GM19351 (cell line): ENCODE measurements around the gene MGAT4C.
"Not testable (repeated sequence)": the region's sequence is repeated elsewhere in the genome, so short reads cannot be mapped to it uniquely, and the experiment has no call there.

Source experiments
- ATAC-seq: cut with Tn5 transposase; IDR thresholded peaks from one replicate; pipeline ENCODE4 v1.9.1; 2021; ENCODE audit warnings: mild to moderate bottlenecking, moderate library complexity; ENCODE audit not compliant: unreplicated experiment

Gene MGAT4C

DNA sequence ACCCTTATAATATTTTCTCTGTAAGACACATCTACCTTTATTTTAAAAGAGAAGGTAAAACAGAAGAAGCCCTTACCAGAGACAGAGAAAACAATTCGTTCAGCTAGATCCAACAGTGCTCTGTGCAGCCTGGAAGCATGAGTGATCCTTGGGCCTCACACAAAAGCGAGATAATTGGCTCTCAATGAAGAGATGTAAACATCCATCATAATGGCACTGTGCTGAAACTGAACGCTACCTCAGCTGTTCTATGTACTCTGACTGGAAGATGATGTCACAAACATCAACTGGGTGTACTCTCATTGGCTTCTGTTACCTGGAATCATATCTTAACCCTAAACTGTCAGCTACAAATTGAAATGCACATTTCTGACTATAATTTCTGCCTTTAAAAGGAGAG lies at the start of gene MGAT4C:
TSS of gene MGAT4C (minus strand) at position 229 of the 400 bp plus-strand sequence.
- ATAC-seq = no peak

DNA sequence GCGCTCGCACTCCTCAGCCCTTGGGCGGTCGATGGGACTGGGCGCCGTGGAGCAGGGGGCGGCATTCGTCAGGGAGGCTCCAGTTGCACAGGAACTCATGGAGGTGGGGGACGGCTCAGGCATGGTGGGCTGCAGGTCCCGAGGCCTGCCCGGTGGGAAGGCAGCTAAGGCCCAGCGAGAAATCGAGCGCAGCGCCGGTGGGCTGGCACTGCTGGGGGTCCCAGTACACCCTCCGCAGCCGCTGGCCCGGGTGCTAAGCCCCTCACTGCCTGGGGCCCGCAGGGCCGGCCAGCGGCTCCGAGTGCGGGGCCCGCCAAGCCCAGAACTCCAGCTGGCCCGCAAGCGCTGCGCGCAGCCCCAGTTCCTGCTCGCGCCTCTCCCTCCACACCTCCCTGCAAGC lies 40.2 kb upstream of the MGAT4C start:
- ATAC-seq = not testable (repeated sequence)

DNA sequence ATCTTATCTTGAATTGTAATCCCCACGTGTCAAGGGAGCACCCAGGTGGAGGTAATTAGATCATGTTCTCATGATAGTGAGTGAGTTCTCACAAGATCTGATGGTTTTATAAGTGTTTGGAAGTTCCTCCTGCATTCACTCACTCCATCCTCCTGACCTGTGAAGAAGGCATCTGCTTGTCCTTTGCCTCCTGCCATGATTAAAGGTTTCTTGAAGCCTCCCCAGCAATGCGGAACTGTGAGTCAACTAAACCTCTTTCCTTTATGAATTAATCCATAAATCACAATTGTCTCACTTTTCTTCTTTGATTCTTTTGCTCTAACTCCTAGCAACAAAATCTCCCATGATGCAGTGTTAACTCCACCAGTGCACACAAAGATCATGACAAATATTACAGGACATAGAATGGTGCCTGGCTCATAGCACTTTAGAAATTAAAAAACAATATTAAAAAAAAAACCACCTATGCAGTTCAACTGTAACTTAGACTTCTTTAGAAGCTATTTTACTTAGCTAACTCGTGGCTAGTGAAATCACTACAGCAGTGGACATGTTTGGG lies 37.6 kb upstream of the MGAT4C start:
- no peak for ATAC-seq

DNA sequence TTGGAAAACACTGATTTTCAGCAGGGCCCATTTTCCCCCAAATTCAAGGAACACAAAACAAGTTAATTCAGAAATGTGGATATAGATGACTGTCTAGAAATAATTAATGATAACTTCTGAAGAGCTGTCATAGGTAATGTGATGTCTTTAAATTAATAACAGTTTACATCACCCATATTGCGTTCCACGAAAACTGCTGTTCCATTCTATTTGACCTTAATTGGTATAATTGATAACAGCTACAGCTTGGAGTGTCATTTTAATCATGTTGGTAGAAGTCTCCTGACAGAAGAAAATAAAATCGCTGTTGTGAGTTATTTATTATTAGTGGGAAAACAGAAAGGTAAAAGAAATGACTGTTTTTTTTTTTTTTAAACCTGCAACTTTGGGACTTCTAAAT lies 36.3 kb upstream of the MGAT4C start:
- ATAC-seq = no peak

DNA sequence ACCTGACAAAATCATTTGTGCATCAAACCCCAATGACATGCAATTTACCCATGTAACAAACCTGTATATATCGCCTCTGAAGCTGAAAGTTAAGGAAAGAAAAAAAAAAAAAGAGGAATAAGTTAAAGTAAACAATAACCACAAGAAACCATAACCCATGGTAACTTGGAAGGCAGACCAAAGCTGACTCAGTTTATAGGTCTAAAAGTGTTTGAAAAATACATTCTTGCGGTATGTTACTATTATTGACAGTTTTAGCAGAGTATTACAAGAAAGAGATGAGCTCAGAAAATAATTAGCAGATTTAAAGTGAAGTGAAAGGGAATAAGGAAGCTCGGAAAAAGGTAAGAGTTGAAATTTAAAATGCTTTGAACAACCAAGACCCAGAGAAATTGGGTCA lies 34.4 kb upstream of the MGAT4C start:
- ATAC-seq = no peak

DNA sequence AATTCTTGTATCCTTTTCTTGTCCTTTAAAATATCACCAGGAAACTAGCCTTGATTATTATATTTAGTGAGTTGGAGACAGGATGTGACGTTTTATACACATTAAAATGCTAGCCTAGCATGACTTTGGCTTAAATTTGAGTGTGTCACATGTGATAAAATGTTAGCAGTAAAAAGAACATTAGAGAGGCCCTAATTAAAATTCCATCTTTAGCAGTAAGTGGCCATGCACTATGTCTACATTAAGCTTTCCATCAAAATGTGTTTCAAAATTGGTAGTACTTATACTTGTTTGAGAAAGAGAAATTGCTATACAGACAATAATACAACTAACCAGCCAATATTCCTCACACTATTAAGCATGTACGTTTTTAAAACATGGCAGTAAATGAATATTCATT lies 29.9 kb upstream of the MGAT4C start:
- no peak for ATAC-seq

DNA sequence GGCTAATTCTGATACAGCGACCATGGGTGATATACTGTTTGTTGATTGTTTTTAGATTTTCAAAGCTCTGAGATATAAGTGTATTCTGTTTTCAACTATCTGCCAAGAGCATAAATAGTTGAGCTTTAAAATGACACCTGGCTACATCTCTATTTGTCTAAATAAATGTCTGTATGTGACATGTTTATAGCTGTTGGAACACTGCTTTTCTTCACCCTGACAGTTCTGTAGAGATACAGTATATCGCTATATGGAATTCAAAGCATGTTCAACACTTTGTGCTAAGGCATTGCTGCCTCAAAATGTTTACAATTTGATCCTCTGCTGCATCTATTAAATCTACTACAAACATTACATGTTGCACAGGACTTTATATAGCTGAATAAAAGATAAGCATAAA lies 27.4 kb upstream of the MGAT4C start:
- no peak for ATAC-seq

DNA sequence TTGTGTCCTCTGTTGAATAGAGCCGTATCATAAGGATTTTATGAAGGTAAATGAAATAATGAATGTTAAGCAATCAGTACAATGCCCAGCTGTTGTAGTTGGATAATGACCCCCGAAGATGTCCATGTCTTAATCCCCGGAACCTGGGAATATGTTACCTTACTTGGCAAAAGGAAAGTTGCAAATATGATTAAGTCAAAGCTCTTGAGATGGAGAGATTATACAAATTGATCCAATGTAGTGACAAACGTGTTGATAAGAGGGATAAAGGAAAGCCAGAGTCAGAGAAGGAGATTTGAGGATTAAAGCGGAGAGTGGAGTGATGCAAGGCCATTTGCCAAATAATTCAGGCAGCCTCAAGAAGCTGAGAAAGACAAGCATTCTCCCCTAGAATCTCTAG lies 19.2 kb upstream of the MGAT4C start:
- ATAC-seq = no peak

DNA sequence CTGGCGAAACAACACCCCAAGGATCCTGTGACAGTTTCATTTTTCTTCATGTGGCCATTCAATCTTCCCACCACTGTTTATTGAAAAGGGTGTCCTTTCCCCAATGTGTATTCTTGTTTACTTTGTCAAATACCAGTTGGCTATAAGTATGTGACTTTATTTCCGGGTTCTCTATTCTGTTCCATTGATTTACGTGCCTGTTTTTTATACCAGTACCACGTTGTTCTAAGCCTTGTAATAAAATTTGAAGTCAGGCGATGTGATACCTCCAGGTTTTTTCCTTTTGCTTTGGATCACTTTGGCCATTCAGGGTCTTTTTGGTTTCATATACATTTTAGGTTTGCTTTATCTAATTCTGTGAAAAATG lies 9.1 kb upstream of the MGAT4C start:
- no peak for ATAC-seq

DNA sequence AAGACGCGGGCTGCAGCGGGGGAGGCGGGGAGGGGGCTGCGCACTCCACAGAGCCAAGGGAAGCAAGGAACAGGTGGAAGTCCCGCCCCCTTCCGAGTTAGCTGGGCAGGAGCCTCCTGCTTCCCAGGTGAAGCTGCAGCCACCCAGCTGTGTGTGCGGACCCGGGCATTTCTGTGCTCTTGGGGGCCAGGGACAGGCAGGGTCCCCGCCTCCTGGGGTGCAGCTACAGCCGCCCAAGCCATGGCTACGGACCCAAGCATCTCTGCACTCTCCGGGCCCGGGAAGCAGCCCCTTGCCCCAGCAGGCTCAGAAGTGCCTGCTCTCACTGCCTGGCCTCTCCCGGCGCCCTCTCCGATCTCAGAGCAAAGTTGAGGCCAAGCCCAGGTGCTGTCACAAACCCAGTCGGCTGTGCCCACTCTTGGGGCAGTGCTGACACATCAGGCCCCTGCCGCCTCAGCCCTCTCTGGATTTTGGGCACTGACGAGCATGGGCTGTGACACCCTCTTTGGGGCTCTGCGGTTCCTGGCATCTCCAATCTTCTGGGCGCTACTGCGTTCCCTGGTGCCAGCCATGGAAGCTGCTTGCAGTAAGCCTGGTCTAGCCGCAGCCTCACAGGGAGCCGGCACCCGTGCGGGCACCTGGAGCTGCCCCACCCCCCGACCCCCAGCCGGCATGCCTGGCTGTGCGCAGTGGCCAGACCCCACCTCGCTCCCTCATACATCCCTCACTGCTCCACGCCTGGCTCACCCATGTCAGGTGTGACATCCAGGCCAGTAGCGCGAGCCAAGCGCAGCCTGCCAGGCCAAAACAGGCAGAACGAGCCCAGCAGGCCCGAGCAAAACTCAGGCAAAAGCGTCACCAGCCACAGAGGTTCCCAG lies 8.5 kb upstream of the MGAT4C start:
- no peak for ATAC-seq

DNA sequence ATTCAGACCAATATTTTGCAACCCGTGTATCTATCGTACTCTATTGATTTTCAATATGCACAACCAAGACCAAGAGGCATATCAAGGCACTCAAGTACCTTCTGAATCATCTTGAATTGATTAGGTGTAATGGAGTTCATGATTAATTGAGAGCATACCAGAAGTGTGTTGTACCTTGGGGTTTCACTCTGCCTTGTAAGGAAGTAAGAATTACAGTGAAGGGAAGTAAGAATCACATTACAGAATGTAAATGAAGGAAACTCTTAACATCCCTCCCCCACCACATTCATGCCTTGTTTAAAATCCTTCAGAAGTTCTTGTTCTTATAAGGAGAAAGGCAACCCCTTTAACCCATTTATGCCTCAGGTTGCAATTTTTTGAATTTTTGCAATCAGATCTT lies 5.4 kb upstream of the MGAT4C start:
- ATAC-seq = no peak

DNA sequence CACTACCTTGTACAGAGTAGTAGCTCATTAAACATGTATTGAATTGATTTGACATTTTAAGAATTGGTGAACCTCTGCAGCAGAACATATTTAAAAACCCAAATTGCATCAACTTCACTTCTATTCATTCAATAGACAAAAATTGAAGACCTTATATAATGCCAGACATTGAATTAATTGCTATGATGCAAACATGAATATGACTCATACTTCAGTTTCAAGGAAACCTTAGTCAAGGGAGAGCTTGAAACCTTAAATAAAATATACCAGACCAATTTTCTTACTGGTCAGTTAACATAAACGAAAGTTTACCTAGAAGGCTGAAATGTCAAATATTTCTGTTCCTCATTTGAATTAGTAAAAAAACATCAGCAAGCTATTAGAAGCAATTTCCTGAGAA lies 5.0 kb upstream of the MGAT4C start:
- ATAC-seq = no peak

DNA sequence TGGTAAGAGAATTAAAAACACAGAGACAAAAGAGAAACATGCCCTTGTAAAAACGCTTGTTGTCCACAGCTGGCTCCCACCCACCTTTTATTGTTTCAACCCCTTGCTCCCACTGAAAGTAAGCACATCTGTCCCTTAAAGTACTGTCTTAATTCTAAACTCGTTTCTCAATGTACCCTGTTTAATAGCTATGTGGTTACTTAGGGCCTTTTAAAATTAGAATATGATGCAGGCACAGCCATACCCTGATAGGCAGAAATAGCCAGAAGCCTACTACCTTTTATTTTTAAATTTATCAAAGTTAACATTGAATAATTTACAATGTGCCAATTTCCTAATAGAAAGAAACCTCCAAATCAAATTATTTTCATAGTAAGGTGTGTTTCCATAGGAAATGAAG lies 4.0 kb upstream of the MGAT4C start:
- no peak for ATAC-seq

DNA sequence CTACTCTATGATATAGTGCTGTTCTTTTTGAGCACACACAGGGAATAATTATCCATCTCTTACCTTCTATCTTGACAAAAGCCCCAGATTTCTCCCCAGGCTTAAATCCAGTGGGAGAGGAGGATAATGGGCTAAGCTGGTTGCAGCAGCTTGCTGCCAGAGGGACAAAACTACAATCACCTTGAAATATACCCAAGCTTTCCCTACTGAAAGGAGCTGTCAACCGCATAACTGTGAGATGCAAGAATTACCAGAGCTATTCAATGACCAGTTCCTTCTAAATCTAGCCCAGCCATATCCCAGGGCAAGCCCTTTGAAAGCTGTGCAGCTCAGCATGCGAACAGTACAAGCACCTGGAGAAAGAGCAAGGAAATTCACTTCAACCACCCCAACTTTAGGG lies 943 bp upstream of the MGAT4C start:
- no peak for ATAC-seq

DNA sequence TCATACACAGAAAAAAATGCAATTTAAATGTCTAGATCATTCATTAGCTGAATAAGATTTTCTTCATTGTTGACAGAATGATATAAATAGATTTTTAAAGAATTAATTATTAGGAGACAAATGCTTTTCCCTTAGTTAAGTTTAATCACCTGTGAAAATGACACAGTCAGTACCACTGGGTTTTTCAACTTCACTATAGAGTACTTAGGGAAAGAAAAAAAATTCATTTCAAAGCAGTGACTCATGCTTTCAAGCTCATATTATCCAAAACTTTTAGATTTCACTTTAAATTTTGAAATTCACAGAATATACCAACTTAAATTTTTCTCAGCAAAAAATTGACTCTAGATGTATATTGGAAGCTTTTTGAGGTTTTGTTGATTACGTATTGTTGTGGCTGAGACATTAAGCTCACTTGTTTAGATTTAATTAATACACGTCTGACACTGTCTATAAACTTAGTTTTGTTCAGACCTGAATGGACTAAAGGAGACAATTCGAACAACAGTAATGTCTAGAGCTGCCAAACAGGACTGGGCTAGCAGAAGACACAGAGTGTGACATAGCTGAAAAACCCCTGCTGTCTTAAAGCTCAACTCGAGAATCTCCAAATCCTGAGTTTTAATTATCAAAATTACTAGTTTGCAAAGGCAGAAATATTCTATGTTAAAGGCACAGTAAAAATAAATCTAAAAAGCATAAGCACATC lies 1.6 kb downstream of the MGAT4C start:
- ATAC-seq = no peak

DNA sequence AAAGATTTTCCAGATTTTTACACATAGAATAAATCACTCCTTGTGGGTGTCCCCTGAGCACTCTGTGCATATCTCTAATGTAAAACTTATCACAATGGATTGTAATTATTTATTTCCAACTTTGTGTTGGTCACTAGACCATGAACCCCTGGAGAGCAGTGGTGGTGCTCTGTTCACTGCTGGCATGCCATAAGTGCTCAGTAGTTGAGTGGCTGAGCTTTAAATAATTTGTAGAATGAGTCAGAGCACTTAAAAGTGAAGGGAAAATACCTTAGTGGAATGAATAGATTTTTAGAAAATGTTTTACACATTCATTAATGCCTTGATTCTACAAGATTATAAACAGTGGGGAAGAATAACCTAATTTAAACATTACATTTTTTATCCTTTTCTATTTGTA lies 6.3 kb downstream of the MGAT4C start:
- ATAC-seq = peak; percentile 51

DNA sequence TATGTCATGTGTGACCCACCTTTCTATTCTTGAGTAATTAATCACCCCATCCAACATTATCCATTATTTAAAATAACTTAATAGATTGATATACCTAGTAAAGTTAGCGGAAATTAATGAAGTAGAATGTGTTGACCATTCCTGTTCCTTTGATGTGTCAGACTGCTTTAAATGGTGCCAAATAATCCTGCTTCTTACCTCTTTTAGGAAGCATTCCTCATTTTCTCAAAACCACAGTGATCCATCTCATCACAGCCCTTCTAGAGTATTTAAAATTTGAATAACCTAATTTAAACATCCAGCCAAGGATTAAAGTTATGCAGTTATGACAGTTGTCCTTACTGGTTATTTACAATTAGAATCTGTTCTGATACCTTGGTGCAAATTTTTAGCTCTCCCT lies 6.9 kb downstream of the MGAT4C start:
- ATAC-seq = no peak

DNA sequence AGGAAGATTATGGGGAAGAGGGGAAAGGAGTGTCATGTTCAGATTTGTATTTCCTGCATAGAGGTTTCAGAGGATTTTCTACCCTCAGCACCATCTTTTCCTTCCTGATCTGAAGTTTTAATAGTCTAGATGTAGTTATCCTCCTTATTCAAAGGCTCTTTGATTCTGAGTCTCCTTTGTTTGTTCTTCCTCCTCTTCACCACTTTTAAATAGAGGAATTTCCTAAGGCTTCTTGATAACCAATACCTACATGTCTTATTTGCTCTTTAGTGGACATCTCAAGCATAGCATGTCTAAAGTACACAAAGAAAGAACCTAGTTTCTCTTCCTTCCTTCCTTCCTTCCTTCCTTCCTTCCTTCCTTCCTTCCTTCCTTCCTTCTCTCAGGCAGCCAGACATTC lies 8.3 kb downstream of the MGAT4C start:
- no peak for ATAC-seq

DNA sequence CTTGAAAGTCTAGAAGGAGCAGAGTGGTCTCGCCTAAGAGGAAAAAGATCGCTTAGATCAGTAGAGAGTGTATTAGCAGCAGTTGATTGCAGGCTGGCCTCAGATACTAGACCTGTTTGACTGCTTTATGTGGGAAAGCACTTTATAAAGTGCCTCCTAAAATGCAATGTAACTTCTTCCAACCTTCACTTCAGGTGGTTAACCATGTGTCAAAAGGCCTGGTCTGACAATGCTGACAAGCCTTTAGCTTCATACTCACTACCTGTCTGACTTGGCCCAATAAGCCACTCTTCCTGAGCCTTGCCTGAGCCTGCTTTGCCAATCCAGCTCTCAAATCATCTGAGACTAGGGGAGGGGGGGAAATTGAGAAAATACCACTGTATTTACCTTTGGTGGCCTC lies 14.6 kb downstream of the MGAT4C start:
- ATAC-seq = no peak

DNA sequence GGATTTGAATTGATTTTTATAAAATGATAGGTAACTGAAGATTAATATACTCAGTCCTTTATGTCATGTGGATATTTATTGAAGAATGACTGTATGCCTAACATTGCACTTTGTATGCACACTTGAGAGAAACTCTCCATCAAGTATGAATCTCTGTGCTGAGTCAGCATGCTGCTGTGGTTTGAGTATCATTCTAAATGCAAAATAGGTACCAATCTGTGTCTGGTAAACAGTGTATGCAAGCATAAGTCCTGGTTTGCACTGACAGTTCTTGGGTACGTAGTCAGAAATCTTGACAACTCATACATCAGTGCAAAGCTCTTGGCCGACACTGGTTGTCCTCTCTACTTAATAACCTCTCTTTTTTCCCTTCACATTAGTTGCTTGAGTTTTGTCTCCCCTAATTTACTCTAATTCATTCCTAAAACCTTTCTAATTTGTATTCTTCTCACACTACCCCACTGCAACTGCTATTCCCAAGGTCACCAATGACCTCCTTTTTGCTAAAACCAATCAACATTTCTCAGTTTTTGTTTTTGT lies 21.8 kb downstream of the MGAT4C start:
- no peak for ATAC-seq

DNA sequence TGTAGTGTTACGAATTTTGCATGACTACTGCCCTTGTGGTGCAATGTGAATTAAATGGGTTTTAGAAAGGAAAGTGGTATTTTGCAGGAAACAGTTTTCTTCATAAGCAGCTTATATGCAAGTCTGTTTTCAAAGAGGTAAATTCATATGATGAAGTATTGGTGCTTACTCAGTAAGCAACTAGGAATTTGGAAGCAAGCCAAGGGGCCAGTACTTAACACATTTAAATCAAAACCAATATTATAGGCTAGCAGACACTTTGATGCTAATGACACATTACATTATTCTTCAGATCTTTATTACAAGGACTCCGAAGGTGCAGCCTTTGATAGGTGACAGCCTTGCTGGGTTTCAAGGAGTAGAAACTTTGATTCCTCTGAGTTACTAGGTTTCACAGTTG lies 23.1 kb downstream of the MGAT4C start:
- no peak for ATAC-seq
